HepG2 (cell line): ENCODE results near the gene IFNA21. TPM values are rescaled to one million over a fixed set of nuclear protein-coding genes. Genes with fewer than 3 reads are reported as not detected.
"Not testable (repeated sequence)": the region's sequence is repeated elsewhere in the genome, so short reads cannot be mapped to it uniquely, and the experiment has no call there.

ENCODE experiments used
- ATAC-seq: fragments of 200-7000 bp; cut with Tn5 transposase; 3 replicates; pipeline ENCODE4 v1.9.1; 2020; ENCODE audit warnings: mild to moderate bottlenecking, moderate library complexity
- BruUV-seq: library from RNA; stranded (reverse); fragments of 400-500 nt; replicated peaks from 2 replicates; lab custom pipeline; 2021; lab: Mats Ljungman, UMichigan
- CTCF ChIA-PET: fragments of 300-600 bp; formaldehyde crosslinking; extraction: SDS; loops from one replicate; lab custom pipeline; 2021; ENCODE audit warnings: low total read pairs, inconsistent platforms, low intra/inter-chr PET ratio; lab: Yijun Ruan, JAX
- POLR2A ChIA-PET: fragments of 350-600 bp; sonication (Branson Sonifier 250); formaldehyde crosslinking; loops from one replicate; lab custom pipeline; 2020; ENCODE audit warnings: antibody characterized with exemption, inconsistent platforms; lab: Yijun Ruan, JAX
- DNase-seq: peaks from one replicate; pipeline ENCODE4 v3.0.0-alpha.2; 2015; ENCODE audit warnings: low spot score
- FAIRE-seq: peaks from 3 replicates; lab custom pipeline; 2011; peaks lifted over from hg19 to GRCh38; lab: Jason Lieb, UNC
- H2AFZ ChIP-seq: one replicate; pipeline ENCODE4 v1.6.1; 2011; ENCODE audit warnings: low read length, inconsistent platforms
- H3K27ac ChIP-seq: fragments of 300-600 bp; 3 replicates; pipeline ENCODE4 v1.8.0; 2011; ENCODE audit warnings: mixed run types, mild to moderate bottlenecking, mixed read lengths, low read length, inconsistent platforms; ENCODE audit not compliant: insufficient read depth; ENCODE audit errors: extremely low read length
- H3K27me3 ChIP-seq, 2 experiments: fragments of 200-600 bp in 1 of 2; 2 replicates in 1 of 2; 3 replicates in 1 of 2; pipeline versions ENCODE4 v1.6.0 to v1.8.0; 2011; ENCODE audit warnings: low read length in 2 of 2, mild to moderate bottlenecking in 2 of 2, moderate library complexity in 2 of 2, inconsistent platforms in 1 of 2; ENCODE audit not compliant: insufficient read depth in 2 of 2, control insufficient read depth in 1 of 2
- H3K36me3 ChIP-seq, 2 experiments: fragments of 200-600 bp in 1 of 2; replicated peaks in 1 of 2; 2 replicates in 1 of 2; 3 replicates in 1 of 2; pipeline versions ENCODE4 v1.5.1 to v1.8.0; 2011; ENCODE audit warnings: low read length in 2 of 2, inconsistent platforms in 1 of 2; ENCODE audit not compliant: insufficient read depth in 2 of 2, control insufficient read depth in 1 of 2
- H3K4me1 ChIP-seq: 2 replicates; pipeline ENCODE4 v1.5.1; 2012; ENCODE audit warnings: low read length, inconsistent platforms; ENCODE audit not compliant: insufficient read depth
- H3K4me2 ChIP-seq: 2 replicates; pipeline ENCODE4 v1.6.0; 2011; ENCODE audit warnings: low read depth, low read length, inconsistent platforms
- H3K4me3 ChIP-seq, 3 experiments: fragments of 200-600 bp in 1 of 3; sonication (generic), shearing (Covaris generic) in 1 of 3; replicated peaks in 1 of 3; 2 replicates each; pipeline ENCODE4 v1.5.1; 2011 to 2016; ENCODE audit warnings: low read length in 3 of 3, inconsistent platforms in 2 of 3, low read depth in 2 of 3, mild to moderate bottlenecking in 2 of 3, control low read depth in 1 of 3, mixed read lengths in 1 of 3; ENCODE audit not compliant: insufficient read depth in 1 of 3
- H3K79me2 ChIP-seq: one replicate; pipeline ENCODE4 v1.6.1; 2011; ENCODE audit warnings: low read length, inconsistent platforms; ENCODE audit not compliant: insufficient read depth
- H3K9ac ChIP-seq: 2 replicates; pipeline ENCODE4 v1.6.0; 2011; ENCODE audit warnings: mild to moderate bottlenecking, low read depth, low read length, inconsistent platforms; ENCODE audit not compliant: insufficient read depth
- H3K9me3 ChIP-seq: 2 replicates; pipeline ENCODE4 v1.5.1; 2012; ENCODE audit warnings: mild to moderate bottlenecking, low read length
- H4K20me1 ChIP-seq: 2 replicates; pipeline ENCODE4 v1.6.0; 2011; ENCODE audit warnings: inconsistent platforms, mild to moderate bottlenecking, low read length, moderate library complexity; ENCODE audit not compliant: insufficient read depth
- PHB2 ChIP-seq: fragments of 450-650 bp; IDR thresholded peaks from 2 replicates; pipeline ENCODE4 v1.6.1; 2018; ENCODE audit not compliant: partially characterized antibody
- TCF7 ChIP-seq: sonication (generic); IDR thresholded peaks from 2 replicates; pipeline ENCODE4 v1.6.1; 2016; ENCODE audit warnings: antibody characterized with exemption, low read depth
- TRIM24 ChIP-seq: sonication (generic); formaldehyde crosslinking; IDR thresholded peaks from 2 replicates; pipeline ENCODE4 v1.8.0; 2022; ENCODE audit warnings: mild to moderate bottlenecking, missing genetic modification reagents
- U2AF2 ChIP-seq: fragments of 200-400 bp; formaldehyde crosslinking; IDR thresholded peaks from 2 replicates; pipeline ENCODE4 v1.6.1; 2017; ENCODE audit warnings: low read depth, mild to moderate bottlenecking, low read length
- ZNF484 ChIP-seq: sonication (generic); formaldehyde crosslinking; IDR thresholded peaks from 2 replicates; pipeline ENCODE4 v1.5.1; 2020; ENCODE audit warnings: mild to moderate bottlenecking, low read depth, missing genetic modification reagents, borderline replicate concordance
- ZNF572 ChIP-seq: sonication (generic); formaldehyde crosslinking; IDR thresholded peaks from 2 replicates; pipeline ENCODE4 v1.5.1; 2020; ENCODE audit warnings: mild to moderate bottlenecking, missing genetic modification reagents
- WGBS: methylation state at CpG from one replicate; pipeline ENCODE4 v1.1.6; 2017; ENCODE audit warnings: low lambda C conversion rate; 5-methylcytosine and 5-hydroxymethylcytosine counted together
- in situ Hi-C: cut with HindIII; loops from 2 replicates; pipeline ENCODE4 v1.10.0; 2017; ENCODE audit warnings: low pct_unique_long_range_greater_than_20kb; ENCODE audit not compliant: extremely low pct_ligation_motif_present
- intact Hi-C: fragments of 100-400 bp; cut with micrococcal nuclease; formaldehyde crosslinking; loops from one replicate; pipeline ENCODE4 v1.10.0; 2022; ENCODE audit not compliant: unreplicated experiment
- polyA plus RNA-seq, 8 experiments: library from polyadenylated mRNA; depleted of rRNA in 3 of 8; stranded (reverse) in 7 of 8; unstranded in 1 of 8; fragments of >200 nt; fragmentation: Illumina TruSeq in 4 of 8; extraction: Trizol in 4 of 8; gene quantifications; 2 replicates each; pipeline versions ENCODE4 v1.2.1 to v1.2.3, GENCODE V29; 2011 to 2016; ENCODE audit warnings: low read depth in 4 of 8, missing spikeins in 1 of 8, mixed read lengths in 1 of 8; ENCODE audit not compliant: insufficient read depth in 1 of 8
- total RNA-seq, 5 experiments: library from RNA; depleted of rRNA; stranded (reverse); fragments of >200 nt; fragmentation: Illumina TruSeq; extraction: Trizol; gene quantifications; 2 replicates each; pipeline ENCODE4 v1.2.3, GENCODE V29; 2016; ENCODE audit warnings: low read depth in 1 of 5

Gene IFNA21
- total and polyA plus RNA-seq, 2 of the 13 experiments (the other 11 are each of a cell fraction or from before 2014, with no cell fraction given) = not detected

GRCh38 chr9:21210782-21211181, 44.3 kb upstream of the IFNA21 start:
- ATAC-seq, POLR2A ChIA-PET, H4K20me1 ChIP-seq, H3K79me2 ChIP-seq, H3K4me2 ChIP-seq, H2AFZ ChIP-seq, H3K9me3 ChIP-seq, intact Hi-C loops, H3K9ac ChIP-seq, CTCF ChIA-PET, BruUV-seq, H3K27me3 ChIP-seq, H3K36me3 ChIP-seq, FAIRE-seq, in situ Hi-C loops, DNase-seq, H3K27ac ChIP-seq, H3K4me1 ChIP-seq, H3K4me3 ChIP-seq: not testable (repeated sequence)
- 6% methylated on average over 2 of the region's 2 CpGs for WGBS

DNA sequence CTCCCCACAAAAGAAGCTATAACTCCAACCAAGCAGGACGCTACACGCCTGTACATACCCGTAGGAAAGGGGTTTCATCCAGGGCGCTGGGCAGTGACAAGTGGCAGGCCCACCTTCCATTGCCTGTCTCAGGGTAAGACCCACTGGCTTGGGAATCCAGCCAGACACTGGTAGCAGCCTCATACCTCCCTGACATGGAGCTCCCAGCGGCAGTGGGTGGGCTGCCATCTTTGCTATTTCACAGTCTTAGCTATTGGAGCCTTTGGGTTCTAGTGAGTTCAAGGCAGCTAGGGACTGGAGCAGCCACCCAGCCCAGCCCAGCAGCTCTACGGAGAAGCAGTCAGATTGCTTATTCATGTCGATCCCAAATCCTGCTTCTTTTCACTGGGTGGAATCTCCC, 43.9 kb upstream of the IFNA21 start:
- no peak for ATAC-seq
- intact Hi-C loops = no loop called here
- ChIA-PET CTCF (no interaction called here), POLR2A (no interaction called here)
- H4K20me1 ChIP-seq = no peaks in the 10 kb centered on the region
- WGBS = 0% methylated on average over 4 of the region's 7 CpGs
- TF ChIP-seq TCF7 = no peak
- no peak for TF ChIP-seq U2AF2
- no peak for TF ChIP-seq ZNF572 (CRISPR knock-in tag)
- TF ChIP-seq PHB2 = no peak
- TF ChIP-seq TRIM24 (CRISPR knock-in tag) = no peak
- no peak for TF ChIP-seq ZNF484 (CRISPR knock-in tag)
- H3K79me2 ChIP-seq = no peaks in the 10 kb centered on the region
- no peaks in the 10 kb centered on the region for H3K27me3 ChIP-seq
- no peaks in the 10 kb centered on the region for H3K36me3 ChIP-seq
- no TSS peak for BruUV-seq
- in situ Hi-C loops = no loop called here
- no peak overlapping the region for H3K27ac ChIP-seq
- H3K4me1 ChIP-seq = no peaks in the 10 kb centered on the region
- FAIRE-seq = no peak
- no peak for DNase-seq
- no peak overlapping the region for H3K4me3 ChIP-seq
- H3K4me2 ChIP-seq = no peak overlapping the region
- no peak overlapping the region for H2AFZ ChIP-seq
- no peaks in the 10 kb centered on the region for H3K9me3 ChIP-seq
- no peak overlapping the region for H3K9ac ChIP-seq

DNA sequence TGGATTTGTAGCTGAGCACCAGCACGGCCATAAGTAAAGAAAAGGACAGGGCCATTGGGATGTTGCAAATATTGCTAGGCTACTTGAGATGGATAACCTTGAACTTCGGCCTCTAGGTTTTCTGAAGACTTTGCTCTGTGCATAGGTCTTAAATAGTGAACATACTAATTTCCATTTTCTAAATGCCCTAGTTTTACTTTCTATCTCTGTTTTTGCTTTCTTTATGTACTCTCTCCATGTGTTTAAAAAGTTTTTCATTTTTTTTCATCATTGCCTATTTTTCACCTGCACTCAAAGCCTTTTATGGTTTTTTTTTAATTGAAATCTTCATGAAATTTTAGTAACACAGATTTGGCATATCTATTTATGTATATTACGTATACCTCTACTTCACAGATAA, 40.6 kb upstream of the IFNA21 start, which contains the start of gene IFNA10:
Gene IFNA10 (minus strand): TSS at position 101 of the 400 bp plus-strand sequence. CDS start 46 bp downstream, at position 55.
- ATAC-seq, H3K27ac ChIP-seq, H3K27me3 ChIP-seq, intact Hi-C loops, H3K4me1 ChIP-seq, H3K4me2 ChIP-seq, H3K36me3 ChIP-seq, H3K9me3 ChIP-seq, H2AFZ ChIP-seq, FAIRE-seq, CTCF ChIA-PET, H3K4me3 ChIP-seq, BruUV-seq, H3K79me2 ChIP-seq, H4K20me1 ChIP-seq, in situ Hi-C loops, DNase-seq, POLR2A ChIA-PET, H3K9ac ChIP-seq: not testable (repeated sequence)
- 11% methylated on average over 3 of the region's 3 CpGs for WGBS
